GM19025 (cell line): ENCODE measurements around the gene NF1.
"Not testable (repeated sequence)": the region's sequence is repeated elsewhere in the genome, so short reads cannot be mapped to it uniquely, and the experiment has no call there.

Experiments
- ATAC-seq: cut with Tn5 transposase; IDR thresholded peaks from one replicate; pipeline ENCODE4 v1.9.1; 2021; ENCODE audit warnings: mild to moderate bottlenecking, low read depth, moderate library complexity; ENCODE audit not compliant: unreplicated experiment

NF1 gene

GRCh38 chr17:31171701-31172100 is 76.9 kb downstream of the NF1 start:
- ATAC-seq = no peak

GRCh38 chr17:31172388-31172787 is 77.6 kb downstream of the NF1 start:
- ATAC-seq = no peak

- ATAC-seq = no peak
Observed at GRCh38 chr17:31174215-31174614, 79.4 kb downstream of the NF1 start.

GRCh38 chr17:31175237-31175636 is 80.5 kb downstream of the NF1 start:
- no peak for ATAC-seq

GRCh38 chr17:31176143-31176542 is 81.4 kb downstream of the NF1 start:
- not testable (repeated sequence) for ATAC-seq

- ATAC-seq = not testable (repeated sequence)
Observed at GRCh38 chr17:31178951-31179350, 84.2 kb downstream of the NF1 start.

GRCh38 chr17:31195305-31195704 is 100.5 kb downstream of the NF1 start:
- no peak for ATAC-seq

GRCh38 chr17:31198026-31198425 is 103.2 kb downstream of the NF1 start:
- no peak for ATAC-seq

- not testable (repeated sequence) for ATAC-seq
Observed at GRCh38 chr17:31198666-31199065, 103.9 kb downstream of the NF1 start.

GRCh38 chr17:31200287-31200686 is 105.5 kb downstream of the NF1 start:
- no peak for ATAC-seq

GRCh38 chr17:31202968-31203367 is 108.2 kb downstream of the NF1 start:
- ATAC-seq = no peak

- ATAC-seq = no peak
Observed at GRCh38 chr17:31211352-31212012, 116.7 kb downstream of the NF1 start.

GRCh38 chr17:31216031-31216751 is 121.4 kb downstream of the NF1 start:
- ATAC-seq = no peak

- ATAC-seq = no peak
Observed at GRCh38 chr17:31224366-31224765, 129.6 kb downstream of the NF1 start.

GRCh38 chr17:31225831-31226230 is 131.1 kb downstream of the NF1 start:
- ATAC-seq = no peak

- ATAC-seq = no peak
Observed at GRCh38 chr17:31226373-31226772, 131.6 kb downstream of the NF1 start.

- no peak for ATAC-seq
Observed at GRCh38 chr17:31226950-31227349, 132.2 kb downstream of the NF1 start.

GRCh38 chr17:31231852-31232251 is 137.1 kb downstream of the NF1 start:
- no peak for ATAC-seq

- ATAC-seq = no peak
Observed at GRCh38 chr17:31235110-31235509, 140.3 kb downstream of the NF1 start.

GRCh38 chr17:31236137-31236536 is 141.4 kb downstream of the NF1 start:
- no peak for ATAC-seq

GRCh38 chr17:31236712-31237111 is 141.9 kb downstream of the NF1 start:
- no peak for ATAC-seq

GRCh38 chr17:31241116-31241515 is 146.3 kb downstream of the NF1 start:
- no peak for ATAC-seq
